K562 (cell line): ENCODE data around the gene NVL. TPM values are rescaled to one million over a fixed set of nuclear protein-coding genes. Genes with fewer than 3 reads are reported as not detected.

ENCODE experiments used
- BRCA1 ChIP-seq, 2 experiments: fragments of 450-650 bp in 1 of 2; sonication (generic) in 1 of 2; formaldehyde crosslinking in 1 of 2; IDR thresholded peaks; 2 replicates each; pipeline versions ENCODE4 v1.5.0 to v1.6.1; 2017 to 2020; ENCODE audit warnings: mild to moderate bottlenecking in 1 of 2, missing genetic modification reagents in 1 of 2
- FOXK1 ChIP-seq: sonication (generic); formaldehyde crosslinking; IDR thresholded peaks from 2 replicates; pipeline ENCODE4 v1.8.0; 2022; ENCODE audit warnings: missing genetic modification reagents, mild to moderate bottlenecking, borderline replicate concordance
- HDAC6 ChIP-seq: IDR thresholded peaks from 2 replicates; pipeline ENCODE4 v1.6.1; 2012; ENCODE audit warnings: low read depth, mild to moderate bottlenecking, control low read depth, inconsistent platforms, low read length, moderate library complexity
- JUND ChIP-seq, 2 experiments: IDR thresholded peaks; 2 replicates in 1 of 2; 3 replicates in 1 of 2; pipeline ENCODE4 v1.6.1; 2011; ENCODE audit warnings: borderline replicate concordance in 2 of 2, low read depth in 2 of 2, low read length in 2 of 2, improper control_type of control experiment in 1 of 2, missing biosample characterization in 1 of 2, missing genetic modification characterization in 1 of 2, missing genetic modification reagents in 1 of 2
- MEIS2 ChIP-seq: fragments of 450-650 bp; IDR thresholded peaks from 2 replicates; pipeline ENCODE4 v1.6.1; 2014; ENCODE audit warnings: mild to moderate bottlenecking; ENCODE audit not compliant: partially characterized antibody
- NFATC3 ChIP-seq: fragments of 450-650 bp; IDR thresholded peaks from 2 replicates; pipeline ENCODE4 v1.6.1; 2017; ENCODE audit warnings: mild to moderate bottlenecking
- NONO ChIP-seq, 2 experiments: fragments of 200-400 bp in 1 of 2; fragments of 450-650 bp in 1 of 2; formaldehyde crosslinking in 1 of 2; IDR thresholded peaks; 2 replicates each; pipeline ENCODE4 v1.6.1; 2017; ENCODE audit warnings: low read depth in 2 of 2, mild to moderate bottlenecking in 2 of 2, moderate library complexity in 2 of 2, low read length in 1 of 2
- NUFIP1 ChIP-seq: fragments of 450-650 bp; IDR thresholded peaks from 2 replicates; pipeline ENCODE4 v1.6.1; 2018; ENCODE audit not compliant: partially characterized antibody
- PTTG1 ChIP-seq: fragments of 450-650 bp; IDR thresholded peaks from 2 replicates; pipeline ENCODE4 v1.6.1; 2016; ENCODE audit warnings: low read depth, mild to moderate bottlenecking, missing genetic modification characterization, missing compliant biosample characterization
- SIX5 ChIP-seq, 2 experiments: IDR thresholded peaks; 2 replicates each; pipeline ENCODE4 v1.6.1; 2011; ENCODE audit warnings: low read length in 2 of 2, borderline replicate concordance in 1 of 2, low read depth in 1 of 2, mild to moderate bottlenecking in 1 of 2, moderate library complexity in 1 of 2; ENCODE audit not compliant: insufficient read depth in 1 of 2
- SNIP1 ChIP-seq: fragments of 450-650 bp; IDR thresholded peaks from 2 replicates; pipeline ENCODE4 v1.7.1; 2017; ENCODE audit warnings: low read depth, mild to moderate bottlenecking
- SRSF1 ChIP-seq: fragments of 200-400 bp; formaldehyde crosslinking; IDR thresholded peaks from 2 replicates; pipeline ENCODE4 v1.6.1; 2017; ENCODE audit warnings: mild to moderate bottlenecking, low read depth, low read length, moderate library complexity
- TOE1 ChIP-seq, 2 experiments: fragments of 450-650 bp in 1 of 2; sonication (generic) in 1 of 2; formaldehyde crosslinking in 1 of 2; IDR thresholded peaks; 2 replicates each; pipeline versions ENCODE4 v1.7.1 to v1.8.0; 2016 to 2022; ENCODE audit warnings: borderline replicate concordance in 2 of 2, mild to moderate bottlenecking in 2 of 2, antibody characterized with exemption in 1 of 2, inconsistent platforms in 1 of 2, low read depth in 1 of 2, missing genetic modification reagents in 1 of 2, moderate library complexity in 1 of 2
- ZNF239 ChIP-seq: fragments of 250-450 bp; sonication (Bioruptor Pico); IDR thresholded peaks from 2 replicates; pipeline ENCODE4 v1.4.0; 2020; ENCODE audit warnings: mild to moderate bottlenecking
- ZNF444 ChIP-seq: fragments of 250-450 bp; sonication (Bioruptor Pico); IDR thresholded peaks from 2 replicates; pipeline ENCODE4 v1.4.0; 2020; ENCODE audit warnings: mild to moderate bottlenecking, moderate library complexity
- ZNF696 ChIP-seq: fragments of 250-450 bp; sonication (Bioruptor Pico); conservative IDR thresholded peaks from 2 replicates; pipeline ENCODE4 v1.4.0; 2020; ENCODE audit warnings: mild to moderate bottlenecking, moderate library complexity
- ZNF707 ChIP-seq: fragments of 250-450 bp; sonication (Bioruptor Pico); conservative IDR thresholded peaks from 2 replicates; pipeline ENCODE4 v1.8.0; 2022; ENCODE audit warnings: inconsistent platforms, mild to moderate bottlenecking, moderate library complexity
- ZNF77 ChIP-seq: fragments of 250-450 bp; sonication (Bioruptor Pico); IDR thresholded peaks from 2 replicates; pipeline ENCODE4 v1.5.0; 2020
- polyA plus RNA-seq, 8 experiments: library from polyadenylated mRNA; depleted of rRNA in 4 of 8; stranded (reverse) in 5 of 8; unstranded in 3 of 8; fragments of >200 nt; fragmentation: Nextera tagmentation in 2 of 8; fragmentation: Illumina TruSeq in 1 of 8; extraction: Ambion mirVana in 2 of 8; extraction: Trizol in 1 of 8; gene quantifications; 2 replicates each; pipeline versions ENCODE4 v1.2.1 to v1.2.3, GENCODE V29; 2011 to 2014; ENCODE audit warnings: inconsistent platforms in 1 of 8, missing spikeins in 1 of 8
- total RNA-seq, 7 experiments: library from RNA; depleted of rRNA in 6 of 7; stranded (reverse); fragments of >200 nt in 6 of 7; fragmentation: Illumina TruSeq in 2 of 7; extraction: Trizol in 2 of 7; gene quantifications; 2 replicates each; pipeline versions ENCODE4 v1.2.1 to v1.2.3, GENCODE V29; 2011 to 2021; ENCODE audit warnings: low replicate concordance in 1 of 7
- TF ChIP-seq, protein P1 (sequence below), 3 experiments: IDR thresholded peaks in 2 of 3; conservative IDR thresholded peaks in 1 of 3; 2 replicates each; pipeline ENCODE4 v1.5.1; 2011 to 2012; ENCODE audit warnings: low read length in 3 of 3, mild to moderate bottlenecking in 3 of 3, control low read depth in 2 of 3, improper control_type of control experiment in 1 of 3, inconsistent platforms in 1 of 3, low read depth in 1 of 3, mixed read lengths in 1 of 3, moderate library complexity in 1 of 3; ENCODE audit not compliant: insufficient read depth in 2 of 3
- TF ChIP-seq, protein P2 (sequence below): fragments of 450-650 bp; formaldehyde crosslinking; IDR thresholded peaks from 2 replicates; pipeline ENCODE4 v1.4.0; 2022; ENCODE audit warnings: missing genetic modification characterization

The NVL gene
- total and polyA plus RNA-seq, 9 of the 15 experiments (the other 6 are each of a cell fraction or from before 2014, with no cell fraction given), result 32.5 to 86.6 (median 62.9) TPM

DNA sequence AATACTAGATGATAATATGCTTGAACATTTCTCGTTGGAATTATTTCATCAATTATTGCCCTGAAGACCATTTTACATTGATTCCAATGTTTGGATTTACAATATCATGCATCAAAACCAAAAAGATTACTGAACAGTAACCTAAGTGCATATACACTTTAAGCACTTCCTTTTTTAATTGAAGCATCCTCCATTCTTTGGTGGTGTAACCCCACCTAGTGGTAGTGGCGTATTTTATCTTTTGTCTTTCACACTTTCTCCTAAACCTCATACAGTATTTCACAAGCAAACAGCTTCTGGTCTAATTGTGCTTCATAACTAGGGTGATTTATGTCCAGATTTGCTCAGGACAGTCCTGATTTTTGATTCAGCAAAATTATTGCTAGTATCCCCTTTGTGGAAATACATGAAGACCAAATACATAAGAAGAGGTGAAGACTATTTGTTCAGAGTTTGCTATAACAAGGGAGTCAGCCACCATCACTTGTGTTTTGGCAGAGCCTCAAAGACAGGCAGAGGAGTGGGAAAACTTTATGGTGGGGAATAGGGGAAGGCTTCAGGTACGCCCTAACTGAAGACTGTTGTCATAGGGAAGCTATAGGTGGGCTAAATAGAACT, 3.4 kb upstream of the NVL start (continued):
- no peak for TF ChIP-seq BRCA1 (IDR thresholded peaks at IDR 0.05)
- TF ChIP-seq BRCA1 (CRISPR knock-in tag; IDR thresholded peaks at IDR 0.05), result no peak
- no peak for TF ChIP-seq HDAC6
- no peak for TF ChIP-seq ZNF707 (CRISPR knock-in tag)
- TF ChIP-seq ZNF444 (CRISPR knock-in tag), result no peak
- TF ChIP-seq SIX5 (IDR thresholded peaks at IDR 0.05; ENCODE audit: borderline replicate concordance in 1 of 2, insufficient read depth in 1 of 2, low read depth in 1 of 2, low read length in 2 of 2), result no peak
- no peak for TF ChIP-seq ZNF696 (CRISPR knock-in tag)
- TF ChIP-seq ZNF239 (CRISPR knock-in tag), result no peak
- no peak for TF ChIP-seq ZNF77 (CRISPR knock-in tag)
- no peak for TF ChIP-seq NFATC3
- no peak for TF ChIP-seq FOXK1 (CRISPR knock-in tag)
- no peak for TF ChIP-seq NONO (IDR thresholded peaks at IDR 0.05; ENCODE audit: low read depth in 2 of 2, low read length in 1 of 2)
- no peak for TF ChIP-seq SNIP1
- TF ChIP-seq, protein P1, sequence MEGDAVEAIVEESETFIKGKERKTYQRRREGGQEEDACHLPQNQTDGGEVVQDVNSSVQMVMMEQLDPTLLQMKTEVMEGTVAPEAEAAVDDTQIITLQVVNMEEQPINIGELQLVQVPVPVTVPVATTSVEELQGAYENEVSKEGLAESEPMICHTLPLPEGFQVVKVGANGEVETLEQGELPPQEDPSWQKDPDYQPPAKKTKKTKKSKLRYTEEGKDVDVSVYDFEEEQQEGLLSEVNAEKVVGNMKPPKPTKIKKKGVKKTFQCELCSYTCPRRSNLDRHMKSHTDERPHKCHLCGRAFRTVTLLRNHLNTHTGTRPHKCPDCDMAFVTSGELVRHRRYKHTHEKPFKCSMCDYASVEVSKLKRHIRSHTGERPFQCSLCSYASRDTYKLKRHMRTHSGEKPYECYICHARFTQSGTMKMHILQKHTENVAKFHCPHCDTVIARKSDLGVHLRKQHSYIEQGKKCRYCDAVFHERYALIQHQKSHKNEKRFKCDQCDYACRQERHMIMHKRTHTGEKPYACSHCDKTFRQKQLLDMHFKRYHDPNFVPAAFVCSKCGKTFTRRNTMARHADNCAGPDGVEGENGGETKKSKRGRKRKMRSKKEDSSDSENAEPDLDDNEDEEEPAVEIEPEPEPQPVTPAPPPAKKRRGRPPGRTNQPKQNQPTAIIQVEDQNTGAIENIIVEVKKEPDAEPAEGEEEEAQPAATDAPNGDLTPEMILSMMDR (IDR thresholded peaks at IDR 0.05 in 2 of 3, conservative IDR thresholded peaks at IDR 0.05 in 1 of 3; ENCODE audit: insufficient read depth in 2 of 3, low read depth in 1 of 3, low read length in 3 of 3), result peak; percentile 48 to 91 (median 76); a peak in 5 of 6 replicates
- TF ChIP-seq JUND (IDR thresholded peaks at IDR 0.05; ENCODE audit: borderline replicate concordance, low read depth, low read length), result no peak; the same call in 1 of the 2 replicates
- TF ChIP-seq JUND (tag; IDR thresholded peaks at IDR 0.05; ENCODE audit: borderline replicate concordance, low read depth, low read length), result no peak
- TF ChIP-seq PTTG1, result no peak
- TF ChIP-seq NUFIP1, result no peak
- TF ChIP-seq TOE1 (IDR thresholded peaks at IDR 0.05; ENCODE audit: borderline replicate concordance), result peak; percentile 42; the same call in 1 of the 2 replicates
- no peak for TF ChIP-seq TOE1 (CRISPR knock-in tag; IDR thresholded peaks at IDR 0.05; ENCODE audit: borderline replicate concordance, low read depth)
- TF ChIP-seq MEIS2, result no peak
- TF ChIP-seq, protein P2, sequence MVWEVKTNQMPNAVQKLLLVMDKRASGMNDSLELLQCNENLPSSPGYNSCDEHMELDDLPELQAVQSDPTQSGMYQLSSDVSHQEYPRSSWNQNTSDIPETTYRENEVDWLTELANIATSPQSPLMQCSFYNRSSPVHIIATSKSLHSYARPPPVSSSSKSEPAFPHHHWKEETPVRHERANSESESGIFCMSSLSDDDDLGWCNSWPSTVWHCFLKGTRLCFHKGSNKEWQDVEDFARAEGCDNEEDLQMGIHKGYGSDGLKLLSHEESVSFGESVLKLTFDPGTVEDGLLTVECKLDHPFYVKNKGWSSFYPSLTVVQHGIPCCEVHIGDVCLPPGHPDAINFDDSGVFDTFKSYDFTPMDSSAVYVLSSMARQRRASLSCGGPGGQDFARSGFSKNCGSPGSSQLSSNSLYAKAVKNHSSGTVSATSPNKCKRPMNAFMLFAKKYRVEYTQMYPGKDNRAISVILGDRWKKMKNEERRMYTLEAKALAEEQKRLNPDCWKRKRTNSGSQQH (CRISPR knock-in tag), result no peak
- TF ChIP-seq SRSF1, result no peak
- TF ChIP-seq, all 486 proteins: peak for 53
